SU-DHL-6 (cell line): Measurements from ENCODE around the gene WDPCP.

Source experiments
- H2AFZ ChIP-seq: fragments of 200-600 bp; sonication (generic); 2 replicates; pipeline ENCODE4 v1.6.1; 2014; ENCODE audit warnings: low read depth, mild to moderate bottlenecking, moderate library complexity, mixed read lengths, antibody characterized with exemption, low read length; ENCODE audit not compliant: severe bottlenecking
- H3F3A ChIP-seq: fragments of 200-600 bp; shearing (Covaris generic); 2 replicates; pipeline ENCODE4 v1.6.0; 2016; ENCODE audit warnings: antibody characterized with exemption, mild to moderate bottlenecking; ENCODE audit not compliant: insufficient read depth
- H3K27ac ChIP-seq: fragments of 200-600 bp; sonication (generic); 2 replicates; pipeline ENCODE4 v1.5.1; 2016; ENCODE audit warnings: low read depth, mild to moderate bottlenecking, low read length, moderate library complexity, mixed read lengths
- H3K27me3 ChIP-seq: fragments of 200-600 bp; sonication (generic), shearing (Covaris generic); 2 replicates; pipeline ENCODE4 v1.6.0; 2014; ENCODE audit warnings: mild to moderate bottlenecking, low read length
- H3K36me3 ChIP-seq: fragments of 200-600 bp; sonication (generic); 2 replicates; pipeline ENCODE4 v1.6.1; 2014; ENCODE audit warnings: mild to moderate bottlenecking, low read length, mixed read lengths
- H3K4me2 ChIP-seq: fragments of 300-600, 200-600 bp; shearing (Covaris generic), sonication (generic); 2 replicates; pipeline ENCODE4 v1.6.0; 2014; ENCODE audit warnings: low read length, low read depth, mild to moderate bottlenecking; ENCODE audit not compliant: poor library complexity, severe bottlenecking
- H3K4me3 ChIP-seq: fragments of 200-600 bp; sonication (generic); 2 replicates; pipeline ENCODE4 v1.5.1; 2014; ENCODE audit warnings: antibody characterized with exemption, low read length, mild to moderate bottlenecking, mixed read lengths; ENCODE audit not compliant: insufficient read depth, poor library complexity, severe bottlenecking
- H3K79me2 ChIP-seq: fragments of 200-600 bp; sonication (generic); 2 replicates; pipeline ENCODE4 v1.6.1; 2014; ENCODE audit warnings: mild to moderate bottlenecking, low read length, moderate library complexity; ENCODE audit not compliant: insufficient read depth
- H3K9ac ChIP-seq: fragments of 200-600 bp; sonication (generic); 2 replicates; pipeline ENCODE4 v1.7.0; 2014; ENCODE audit warnings: mild to moderate bottlenecking, low read length
- H3K9me2 ChIP-seq: fragments of 200-600 bp; sonication (generic); replicated peaks from 2 replicates; pipeline ENCODE4 v1.6.1; 2014; ENCODE audit warnings: low read length; ENCODE audit not compliant: insufficient read depth
- H3K9me3 ChIP-seq: fragments of 200-600 bp; sonication (generic); 2 replicates; pipeline ENCODE4 v1.6.1; 2014; ENCODE audit warnings: low read length, mixed read lengths; ENCODE audit not compliant: insufficient read depth
- H4K20me1 ChIP-seq: fragments of 200-600 bp; sonication (generic); 2 replicates; pipeline ENCODE4 v1.6.1; 2014; ENCODE audit warnings: low read depth, mild to moderate bottlenecking, antibody characterized with exemption, low read length, moderate library complexity, mixed read lengths
- EZH2phosphoT487 ChIP-seq: fragments of 200-600 bp; sonication (generic), shearing (Covaris generic); conservative IDR thresholded peaks from 2 replicates; pipeline ENCODE4 v1.6.1; 2018; ENCODE audit warnings: mild to moderate bottlenecking, antibody characterized with exemption, low read length, moderate library complexity, mixed read lengths
- TF ChIP-seq, protein P1 (sequence below): fragments of 200-600 bp; sonication (generic); IDR thresholded peaks from one replicate; pipeline ENCODE4 v1.5.1; 2017; ENCODE audit warnings: antibody characterized with exemption, mild to moderate bottlenecking, low read length, moderate library complexity; ENCODE audit not compliant: insufficient read depth, poor library complexity, severe bottlenecking

The WDPCP gene

DNA sequence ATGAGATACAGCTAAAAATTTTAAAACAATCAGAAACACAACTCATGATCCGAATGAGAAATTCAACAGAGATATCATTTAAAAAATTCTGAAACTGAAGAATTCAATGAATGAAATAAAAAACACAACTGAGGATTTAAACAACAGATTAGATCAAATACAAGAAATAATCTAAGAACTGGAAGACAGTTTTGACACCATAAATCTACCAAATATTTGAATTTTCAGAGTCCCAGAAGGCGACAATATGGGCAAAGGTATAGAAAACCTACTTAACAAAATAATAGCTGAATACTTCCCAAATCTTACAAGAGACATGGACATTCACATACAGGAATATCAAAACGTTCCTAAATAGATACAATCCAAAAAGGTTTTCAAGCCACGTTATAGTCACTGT, 315.7 kb downstream of the WDPCP start:
- Histone ChIP-seq H3K4me3 (no peak overlapping the region), H4K20me1 (no peaks in the 10 kb centered on the region), H3K36me3 (no peaks in the 10 kb centered on the region), H3K27me3 (no peaks in the 10 kb centered on the region), H3K9me3 (peaks cover 5% of the 10 kb centered on the region; the same call in 1 of the 2 replicates), H3K79me2 (no peaks in the 10 kb centered on the region), H2AFZ (no peak overlapping the region), H3K9ac (no peak overlapping the region), H3F3A (no peaks in the 10 kb centered on the region), H3K4me2 (no peak overlapping the region), H3K9me2 (no peaks in the 10 kb centered on the region), H3K27ac (no peak overlapping the region)
- TF ChIP-seq EZH2phosphoT487 = no peak
- TF ChIP-seq, protein P1, sequence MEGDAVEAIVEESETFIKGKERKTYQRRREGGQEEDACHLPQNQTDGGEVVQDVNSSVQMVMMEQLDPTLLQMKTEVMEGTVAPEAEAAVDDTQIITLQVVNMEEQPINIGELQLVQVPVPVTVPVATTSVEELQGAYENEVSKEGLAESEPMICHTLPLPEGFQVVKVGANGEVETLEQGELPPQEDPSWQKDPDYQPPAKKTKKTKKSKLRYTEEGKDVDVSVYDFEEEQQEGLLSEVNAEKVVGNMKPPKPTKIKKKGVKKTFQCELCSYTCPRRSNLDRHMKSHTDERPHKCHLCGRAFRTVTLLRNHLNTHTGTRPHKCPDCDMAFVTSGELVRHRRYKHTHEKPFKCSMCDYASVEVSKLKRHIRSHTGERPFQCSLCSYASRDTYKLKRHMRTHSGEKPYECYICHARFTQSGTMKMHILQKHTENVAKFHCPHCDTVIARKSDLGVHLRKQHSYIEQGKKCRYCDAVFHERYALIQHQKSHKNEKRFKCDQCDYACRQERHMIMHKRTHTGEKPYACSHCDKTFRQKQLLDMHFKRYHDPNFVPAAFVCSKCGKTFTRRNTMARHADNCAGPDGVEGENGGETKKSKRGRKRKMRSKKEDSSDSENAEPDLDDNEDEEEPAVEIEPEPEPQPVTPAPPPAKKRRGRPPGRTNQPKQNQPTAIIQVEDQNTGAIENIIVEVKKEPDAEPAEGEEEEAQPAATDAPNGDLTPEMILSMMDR = no peak

DNA sequence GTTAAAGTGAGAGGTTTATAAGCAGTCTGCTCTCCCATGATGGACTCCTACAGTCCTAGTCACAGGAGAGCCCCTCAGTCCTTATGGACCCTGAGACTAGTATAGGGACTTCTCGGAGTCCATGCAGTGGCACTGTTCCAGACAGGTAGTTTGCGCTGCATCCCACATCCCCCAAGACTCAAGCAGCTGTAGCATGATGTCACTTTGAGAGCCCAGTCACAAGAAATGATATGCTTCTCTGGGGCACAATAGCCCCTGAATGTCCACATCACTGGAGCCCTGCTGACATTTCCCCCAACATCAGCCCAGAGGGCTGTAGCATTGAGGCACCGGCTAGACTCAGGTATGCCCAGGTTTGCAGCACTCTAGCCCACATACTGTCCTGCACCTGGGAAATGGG, 317.6 kb downstream of the WDPCP start:
- Histone ChIP-seq H3K9me3 (peaks cover 5% of the 10 kb centered on the region; the same call in 1 of the 2 replicates), H3K27me3 (no peaks in the 10 kb centered on the region), H3K4me3 (no peak overlapping the region), H3K9me2 (no peaks in the 10 kb centered on the region), H3K36me3 (no peaks in the 10 kb centered on the region), H3K79me2 (no peaks in the 10 kb centered on the region), H3K9ac (no peak overlapping the region), H2AFZ (no peak overlapping the region), H4K20me1 (no peaks in the 10 kb centered on the region), H3K27ac (no peak overlapping the region), H3F3A (no peaks in the 10 kb centered on the region), H3K4me2 (no peak overlapping the region)
- TF ChIP-seq EZH2phosphoT487 = no peak
- TF ChIP-seq, protein P1 = no peak

DNA sequence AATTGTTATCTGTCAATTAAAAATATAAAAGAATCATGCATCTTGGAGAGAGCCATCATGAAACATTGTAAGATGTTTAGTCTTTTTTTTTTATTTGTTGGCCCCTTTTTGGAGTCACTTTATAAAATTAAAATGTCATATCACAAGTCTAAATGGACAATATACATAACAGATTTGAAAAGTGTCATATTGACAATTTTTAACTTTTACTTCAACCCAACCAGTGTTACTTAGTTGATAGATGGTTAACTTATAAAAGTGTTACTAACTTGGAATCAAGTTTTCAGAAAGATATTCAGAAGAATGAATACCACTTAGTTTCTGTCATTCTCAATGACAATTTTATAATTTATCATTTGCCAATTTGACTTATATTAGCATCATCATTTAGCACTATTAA, 319.3 kb downstream of the WDPCP start:
- H4K20me1 ChIP-seq = no peaks in the 10 kb centered on the region
- H3K9ac ChIP-seq = no peak overlapping the region
- no peaks in the 10 kb centered on the region for H3F3A ChIP-seq
- H2AFZ ChIP-seq = no peak overlapping the region
- no peaks in the 10 kb centered on the region for H3K79me2 ChIP-seq
- no peaks in the 10 kb centered on the region for H3K36me3 ChIP-seq
- H3K9me2 ChIP-seq = no peaks in the 10 kb centered on the region
- no peaks in the 10 kb centered on the region for H3K27me3 ChIP-seq
- TF ChIP-seq, protein P1 = no peak
- TF ChIP-seq EZH2phosphoT487 = no peak
- peaks cover 5% of the 10 kb centered on the region; the same call in 1 of the 2 replicates for H3K9me3 ChIP-seq
- no peak overlapping the region for H3K4me3 ChIP-seq
- no peak overlapping the region for H3K27ac ChIP-seq
- H3K4me2 ChIP-seq = no peak overlapping the region
